Activated CD4-positive, CD25-positive, alpha-beta regulatory T cell treated with anti-CD3 and anti-CD28 coated beads, Interleukin-2, amount 50 U/mL, for 16 hours (primary cell): ENCODE data around the gene SEMA3B.
A peak's percentile ranks its signal among the peaks of the same experiment; 100 is the strongest.
"Not testable (repeated sequence)": the region's sequence is repeated elsewhere in the genome, so short reads cannot be mapped to it uniquely, and the experiment has no call there.

ENCODE experiments used
- DNase-seq: peaks from one replicate; pipeline ENCODE4 v3.0.0-alpha.2; 2020; ENCODE audit warnings: low read depth, low spot score

Gene SEMA3B

GRCh38 chr3:50272538-50272910 is 3.6 kb downstream of the SEMA3B start:
- DNase-seq, result not testable (repeated sequence)

- peak; percentile 77 for DNase-seq
Measured at GRCh38 chr3:50272911-50273688, 4.2 kb downstream of the SEMA3B start.

GRCh38 chr3:50273689-50274065 is 4.7 kb downstream of the SEMA3B start:
- no peak for DNase-seq

GRCh38 chr3:50274371-50275104 is 5.6 kb downstream of the SEMA3B start:
- DNase-seq, result peak; percentile 55

GRCh38 chr3:50275141-50275995 is 6.4 kb downstream of the SEMA3B start:
- no peak for DNase-seq

- DNase-seq, result no peak
Measured at GRCh38 chr3:50275996-50276761, 7.2 kb downstream of the SEMA3B start.

- no peak for DNase-seq
Measured at GRCh38 chr3:50276762-50277101, 7.8 kb downstream of the SEMA3B start.

- no peak for DNase-seq
Measured at GRCh38 chr3:50278123-50278879, 9.4 kb downstream of the SEMA3B start.

GRCh38 chr3:50278880-50279224 is 9.9 kb downstream of the SEMA3B start, which contains the start of gene LSMEM2:
TSS of gene LSMEM2 (plus strand) at chr3:50279087. CDS start at chr3:50279114, 27 bp downstream.
- no peak for DNase-seq

- DNase-seq, result no peak
Measured at GRCh38 chr3:50279255-50280016, 10.5 kb downstream of the SEMA3B start.

- DNase-seq, result not testable (repeated sequence)
Measured at GRCh38 chr3:50284121-50284520, 15.2 kb downstream of the SEMA3B start.

- DNase-seq, result no peak
Measured at GRCh38 chr3:50286322-50287227, 17.6 kb downstream of the SEMA3B start.

- DNase-seq, result no peak
Measured at GRCh38 chr3:50287262-50287661, 18.3 kb downstream of the SEMA3B start.

- no peak for DNase-seq
Measured at GRCh38 chr3:50288387-50289007, 19.6 kb downstream of the SEMA3B start.

GRCh38 chr3:50289130-50289529 is 20.2 kb downstream of the SEMA3B start:
- DNase-seq, result no peak

- no peak for DNase-seq
Measured at GRCh38 chr3:50290161-50290641, 21.3 kb downstream of the SEMA3B start.

- DNase-seq, result peak; percentile 92
Measured at GRCh38 chr3:50292159-50293078, 23.5 kb downstream of the SEMA3B start, which contains the start of gene IFRD2. TSS of gene IFRD2 (minus strand) at chr3:50292429. CDS start at chr3:50292274, 155 bp downstream.
